ENCODE measurements around the gene ABTB2. TPM values are rescaled to one million over a fixed set of nuclear protein-coding genes. Genes with fewer than 3 reads are reported as not detected.

Gene ABTB2
- total RNA-seq, 1 donor from 2014 or later = 73.0 TPM

GRCh38 chr11:34290926-34291325 is 66.9 kb downstream of the ABTB2 start:
- no peak overlapping the region for H3K27ac Mint-ChIP-seq
- CTCF ChIA-PET = no interaction called here
- no peak for DNase-seq
- H3K4me3 Mint-ChIP-seq = no peak overlapping the region
- no peak for ATAC-seq (ENCODE audit: low read depth)
- H3K4me1 Mint-ChIP-seq = no peaks in the 10 kb centered on the region
- POLR2A ChIA-PET = no interaction called here
- H3K36me3 Mint-ChIP-seq (ENCODE audit: low read depth) = no peaks in the 10 kb centered on the region
- intact Hi-C loops (cut with micrococcal nuclease) = no loop called here
- H3K27me3 Mint-ChIP-seq = no peaks in the 10 kb centered on the region
- no peak for TF ChIP-seq CTCF (IDR thresholded peaks at IDR 0.05)
- no peaks in the 10 kb centered on the region for H3K9me3 Mint-ChIP-seq

GRCh38 chr11:34288492-34288891 is 69.3 kb downstream of the ABTB2 start:
- no peaks in the 10 kb centered on the region for H3K36me3 Mint-ChIP-seq (ENCODE audit: low read depth)
- ChIA-PET CTCF (no interaction called here), POLR2A (no interaction called here)
- intact Hi-C loops (cut with micrococcal nuclease) = no loop called here
- ATAC-seq (ENCODE audit: low read depth) (no peak), DNase-seq (no peak)
- H3K27ac Mint-ChIP-seq = no peak overlapping the region
- no peak overlapping the region for H3K4me3 Mint-ChIP-seq
- no peaks in the 10 kb centered on the region for H3K27me3 Mint-ChIP-seq
- no peak for TF ChIP-seq CTCF (IDR thresholded peaks at IDR 0.05)
- no peaks in the 10 kb centered on the region for H3K4me1 Mint-ChIP-seq
- no peaks in the 10 kb centered on the region for H3K9me3 Mint-ChIP-seq

DNA sequence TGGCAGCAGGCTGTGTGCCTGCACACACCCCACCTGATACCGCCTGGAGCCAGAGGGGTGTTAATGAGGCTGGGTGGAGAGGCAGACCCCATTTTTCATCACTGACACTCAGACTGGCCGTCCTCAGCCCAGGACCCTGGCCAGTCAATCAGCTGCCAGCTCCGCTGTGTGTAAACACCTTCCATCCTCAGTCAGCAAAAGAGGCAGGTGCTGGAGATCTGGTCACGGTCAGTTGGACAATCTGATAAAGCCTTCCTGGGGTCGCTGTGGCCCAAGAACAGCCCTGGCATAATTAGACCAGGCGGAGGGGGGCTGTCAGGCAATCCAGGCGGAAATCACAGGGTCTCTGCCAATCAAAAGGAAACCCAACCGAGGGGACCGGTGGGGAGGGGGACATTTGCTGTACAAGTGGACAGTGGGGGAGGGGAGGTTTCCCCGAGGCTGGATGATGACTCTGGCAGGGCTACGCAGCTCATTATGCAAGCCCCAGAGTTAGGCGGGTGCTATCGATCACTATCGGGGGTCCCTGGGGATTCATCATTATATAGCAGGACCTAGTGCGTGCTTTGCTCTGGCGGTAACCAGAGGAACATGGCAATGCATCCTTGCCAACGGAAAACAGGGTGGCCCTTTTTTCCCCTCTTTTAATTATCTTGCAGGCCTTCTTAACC is 72.9 kb downstream of the ABTB2 start:
- DNase-seq (no peak), ATAC-seq (ENCODE audit: low read depth) (no peak)
- Mint-ChIP-seq H3K27me3 (no peaks in the 10 kb centered on the region), H3K4me1 (no peaks in the 10 kb centered on the region), H3K27ac (no peak overlapping the region), H3K9me3 (no peaks in the 10 kb centered on the region), H3K4me3 (no peak overlapping the region), H3K36me3 (ENCODE audit: low read depth) (no peaks in the 10 kb centered on the region)
- POLR2A ChIA-PET = no interaction called here
- no peak for TF ChIP-seq CTCF (IDR thresholded peaks at IDR 0.05)
- CTCF ChIA-PET = no interaction called here
- intact Hi-C loops (cut with micrococcal nuclease) = no loop called here

GRCh38 chr11:34284156-34284555 is 73.7 kb downstream of the ABTB2 start:
- Mint-ChIP-seq H3K27ac (no peak overlapping the region), H3K36me3 (ENCODE audit: low read depth) (no peaks in the 10 kb centered on the region), H3K4me3 (no peak overlapping the region), H3K4me1 (no peaks in the 10 kb centered on the region), H3K27me3 (no peaks in the 10 kb centered on the region), H3K9me3 (no peaks in the 10 kb centered on the region)
- ChIA-PET CTCF (interaction anchor here (1.3 kb wide), 1 partner anchor 110 kb away, joined by 3 read pairs; no protein-coding TSS in a partner anchor), POLR2A (interaction anchor here (0.6 to 1.1 kb wide), 2 partner anchors 25 to 73 kb away, joined by 3 read pairs; partner anchors contain the start of gene ABTB2)
- ATAC-seq (ENCODE audit: low read depth) = no peak
- DNase-seq = no peak
- no peak for TF ChIP-seq CTCF (IDR thresholded peaks at IDR 0.05)
- intact Hi-C loops (cut with micrococcal nuclease) = no loop called here

DNA sequence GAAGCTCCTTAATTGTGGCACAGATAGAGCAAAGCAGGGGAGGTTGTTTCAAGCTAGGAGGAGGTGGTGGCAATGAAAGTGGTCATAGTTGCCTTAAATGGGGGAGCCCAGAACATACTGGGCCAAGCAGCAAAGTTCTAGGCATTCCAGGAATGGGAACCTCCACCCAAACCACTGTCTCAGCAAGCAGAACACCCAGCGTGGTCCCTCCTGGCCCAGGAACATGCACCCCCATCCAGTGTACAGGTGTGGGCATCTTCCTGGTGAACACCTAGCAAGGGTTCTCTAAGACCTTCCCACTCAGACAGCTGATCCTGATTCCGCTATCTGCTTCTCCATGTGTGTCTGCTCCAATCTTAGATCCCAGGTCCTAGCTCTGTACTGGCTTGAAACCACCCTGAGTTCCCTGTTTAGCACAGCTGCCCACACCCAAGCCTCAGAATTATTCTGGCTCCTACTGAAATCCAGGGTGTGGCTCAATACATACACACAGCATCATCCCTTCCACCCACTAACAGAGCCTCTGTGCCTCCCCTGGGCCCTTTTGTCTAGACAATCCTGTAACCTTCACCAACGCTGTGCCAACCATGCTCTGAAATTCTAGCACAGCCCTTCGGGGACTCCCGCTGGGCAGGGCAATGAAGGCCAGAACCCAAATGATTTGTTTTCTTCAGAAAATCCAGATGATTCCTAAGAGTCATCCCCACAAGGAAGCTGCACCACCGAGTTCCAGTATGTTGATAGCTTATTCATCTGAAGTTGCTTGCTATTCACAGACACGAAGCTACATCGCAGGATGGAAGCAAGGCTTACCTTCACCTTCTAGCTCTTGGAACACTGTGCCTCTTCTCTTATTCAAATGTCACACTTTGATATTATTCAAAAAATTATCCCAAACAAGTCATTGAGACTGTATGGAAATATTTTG is 76.6 kb downstream of the ABTB2 start:
- TF ChIP-seq CTCF (IDR thresholded peaks at IDR 0.05) = no peak
- Mint-ChIP-seq H3K9me3 (no peaks in the 10 kb centered on the region), H3K36me3 (ENCODE audit: low read depth) (no peaks in the 10 kb centered on the region), H3K4me1 (no peaks in the 10 kb centered on the region), H3K4me3 (no peak overlapping the region), H3K27ac (no peak overlapping the region), H3K27me3 (no peaks in the 10 kb centered on the region)
- DNase-seq (no peak), ATAC-seq (ENCODE audit: low read depth) (no peak)
- intact Hi-C loops (cut with micrococcal nuclease) = no loop called here
- POLR2A ChIA-PET = interaction anchor here (0.7 kb wide), 1 partner anchor 9 kb away, joined by 3 read pairs; no protein-coding TSS in a partner anchor
- CTCF ChIA-PET = no interaction called here

Data from activated B cell treated with CpG ODN at 0.5 μM for 24 hours (primary cell).